ENCODE results near the gene ITFG1.

DNA sequence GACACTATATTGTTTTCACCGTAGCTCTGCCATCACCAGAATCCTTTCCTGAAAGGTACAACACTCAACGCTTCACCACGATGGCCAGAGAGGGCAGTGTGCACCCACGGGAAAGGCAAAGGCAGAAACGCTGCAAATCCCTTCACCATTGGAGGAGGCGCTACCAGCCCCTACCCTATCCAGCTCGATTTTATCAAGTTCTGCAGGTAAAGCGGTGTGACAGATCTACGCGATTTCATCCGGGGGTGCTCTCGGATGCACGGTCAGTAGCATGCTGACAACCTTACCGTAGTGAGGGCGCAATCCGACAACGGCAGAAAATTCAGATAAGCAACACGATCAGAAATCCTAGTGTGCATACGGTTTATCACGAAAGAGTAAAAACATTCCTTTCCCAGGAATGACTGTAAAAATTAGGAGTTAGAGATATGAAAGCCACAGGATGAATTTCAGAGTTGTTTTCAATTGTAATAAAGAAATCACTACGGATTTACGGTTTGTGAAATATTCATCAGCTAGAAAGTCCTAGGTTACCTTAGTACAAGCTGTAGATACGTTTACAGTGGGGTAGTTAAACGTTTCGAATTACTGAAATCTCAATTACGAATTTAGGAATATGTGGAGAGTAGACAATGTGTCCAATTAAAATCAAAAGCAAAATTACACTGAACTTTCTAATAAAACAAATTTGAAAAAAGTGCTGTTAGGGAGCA, 318.9 kb downstream of the ITFG1 start:
- TF ChIP-seq, protein P1, sequence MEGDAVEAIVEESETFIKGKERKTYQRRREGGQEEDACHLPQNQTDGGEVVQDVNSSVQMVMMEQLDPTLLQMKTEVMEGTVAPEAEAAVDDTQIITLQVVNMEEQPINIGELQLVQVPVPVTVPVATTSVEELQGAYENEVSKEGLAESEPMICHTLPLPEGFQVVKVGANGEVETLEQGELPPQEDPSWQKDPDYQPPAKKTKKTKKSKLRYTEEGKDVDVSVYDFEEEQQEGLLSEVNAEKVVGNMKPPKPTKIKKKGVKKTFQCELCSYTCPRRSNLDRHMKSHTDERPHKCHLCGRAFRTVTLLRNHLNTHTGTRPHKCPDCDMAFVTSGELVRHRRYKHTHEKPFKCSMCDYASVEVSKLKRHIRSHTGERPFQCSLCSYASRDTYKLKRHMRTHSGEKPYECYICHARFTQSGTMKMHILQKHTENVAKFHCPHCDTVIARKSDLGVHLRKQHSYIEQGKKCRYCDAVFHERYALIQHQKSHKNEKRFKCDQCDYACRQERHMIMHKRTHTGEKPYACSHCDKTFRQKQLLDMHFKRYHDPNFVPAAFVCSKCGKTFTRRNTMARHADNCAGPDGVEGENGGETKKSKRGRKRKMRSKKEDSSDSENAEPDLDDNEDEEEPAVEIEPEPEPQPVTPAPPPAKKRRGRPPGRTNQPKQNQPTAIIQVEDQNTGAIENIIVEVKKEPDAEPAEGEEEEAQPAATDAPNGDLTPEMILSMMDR (IDR thresholded peaks at IDR 0.05): peak; percentile 49 to 89 (median 80)
- TF ChIP-seq POLR2A (IDR thresholded peaks at IDR 0.05): no peak
